Activated CD4-positive, CD25-positive, alpha-beta regulatory T cell treated with anti-CD3 and anti-CD28 coated beads, Interleukin-2, amount 50 U/mL, for 72 hours (primary cell): ENCODE results near the gene PSAT1.

ENCODE experiments used
- DNase-seq: peaks from one replicate; pipeline ENCODE4 v3.0.0; 2021

Gene PSAT1

GRCh38 chr9:78368236-78368635 lies 71.3 kb downstream of the PSAT1 start:
- DNase-seq = no peak

GRCh38 chr9:78369639-78370219 lies 72.8 kb downstream of the PSAT1 start:
- DNase-seq = peak; percentile 57

DNA sequence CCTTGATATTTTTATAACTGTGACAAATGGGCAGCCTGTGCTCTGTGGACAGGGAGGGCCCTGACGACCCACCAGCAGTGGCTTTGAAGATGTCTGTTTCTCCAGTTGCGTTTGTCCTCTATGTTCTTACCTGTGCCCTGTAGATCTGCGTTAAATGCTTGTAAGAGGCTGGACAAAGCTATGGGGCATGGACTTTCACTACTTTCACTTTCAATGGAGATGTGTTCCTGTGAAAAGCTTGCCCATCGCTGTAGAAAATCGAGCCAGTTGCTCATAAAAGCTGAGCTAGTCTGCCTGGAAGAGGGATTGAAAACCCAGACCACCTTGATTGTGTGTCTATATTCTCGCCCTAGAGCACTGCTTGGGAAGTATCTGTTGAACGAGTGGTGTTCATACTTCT lies 74.1 kb downstream of the PSAT1 start:
- DNase-seq = no peak

DNA sequence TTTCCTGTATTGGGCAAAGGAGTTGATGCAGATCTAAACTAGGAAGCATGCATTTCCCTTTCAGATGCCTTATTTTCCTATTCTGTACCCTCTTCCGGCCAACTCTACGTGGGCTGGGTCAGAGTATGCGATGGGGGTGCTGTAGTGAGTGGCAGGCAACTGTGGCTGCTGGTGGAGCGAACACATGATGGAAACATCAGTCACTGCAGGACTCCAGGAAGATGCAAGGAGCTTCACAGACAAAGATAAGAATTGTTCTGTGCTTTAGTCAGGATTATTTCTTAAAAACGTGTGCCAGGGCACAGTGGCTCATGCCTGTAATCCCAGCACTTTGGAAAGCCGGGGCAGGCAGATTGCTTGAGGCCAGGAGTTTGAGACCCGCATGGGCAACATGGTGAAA lies 75.1 kb downstream of the PSAT1 start:
- no peak for DNase-seq
